Spleen (tissue), 11 donors: ENCODE measurements around the gene C1QTNF5. TPM values are rescaled to one million over a fixed set of nuclear protein-coding genes. Genes with fewer than 3 reads are reported as not detected.

ENCODE experiments used
- DNase-seq: peaks from one replicate; pipeline ENCODE4 v3.0.0-alpha.2; 2020
- H3K27ac ChIP-seq, 8 donors: fragments of 200-600 bp; sonication (generic) in 7 of 8; 1 replicate in 4 of 8; 2 replicates in 4 of 8; pipeline versions ENCODE4 v1.5.0 to v1.8.0; 2016 to 2021; ENCODE audit warnings: inconsistent platforms in 4 of 8, mild to moderate bottlenecking in 4 of 8, moderate library complexity in 1 of 8
- H3K27me3 ChIP-seq, 7 donors: fragments of 200-600 bp; sonication (generic) in 6 of 7; replicated peaks in 1 of 7; 1 replicate in 4 of 7; 2 replicates in 3 of 7; pipeline versions ENCODE4 v1.5.0 to v1.8.0; 2016 to 2021; ENCODE audit warnings: inconsistent platforms in 3 of 7, mild to moderate bottlenecking in 1 of 7
- H3K36me3 ChIP-seq, 6 donors: fragments of 200-600 bp; sonication (generic) in 5 of 6; 1 replicate in 4 of 6; 2 replicates in 2 of 6; pipeline versions ENCODE4 v1.5.0 to v1.8.0; 2016 to 2021; ENCODE audit warnings: inconsistent platforms in 2 of 6
- H3K4me1 ChIP-seq, 6 donors: fragments of 200-600 bp; sonication (generic) in 5 of 6; 1 replicate in 3 of 6; 2 replicates in 3 of 6; pipeline versions ENCODE4 v1.5.0 to v1.8.0; 2016 to 2021; ENCODE audit warnings: inconsistent platforms in 3 of 6
- H3K4me3 ChIP-seq, 8 donors: fragments of 200-600 bp; sonication (generic) in 7 of 8; 1 replicate in 4 of 8; 2 replicates in 4 of 8; pipeline versions ENCODE4 v1.5.0 to v1.8.0; 2016 to 2021; ENCODE audit warnings: inconsistent platforms in 4 of 8, mild to moderate bottlenecking in 4 of 8, moderate library complexity in 2 of 8
- H3K9me3 ChIP-seq, 8 donors: fragments of 200-600 bp; sonication (generic) in 7 of 8; 1 replicate in 4 of 8; 2 replicates in 4 of 8; pipeline versions ENCODE4 v1.5.0 to v1.8.0; 2016 to 2021; ENCODE audit warnings: inconsistent platforms in 4 of 8
- POLR2A ChIP-seq, 3 donors: fragments of 450-650 bp; IDR thresholded peaks; one replicate each; pipeline ENCODE4 v1.5.1; 2017; ENCODE audit warnings: antibody characterized with exemption in 3 of 3, mild to moderate bottlenecking in 1 of 3
- POLR2AphosphoS5 ChIP-seq, 3 donors: sonication (generic); formaldehyde crosslinking; IDR thresholded peaks; one replicate each; pipeline ENCODE4 v1.5.1; 2017; ENCODE audit warnings: antibody characterized with exemption in 3 of 3
- WGBS, 5 donors: extraction: QIAGEN DNeasy Blood & Tissue Kit in 3 of 5; methylation state at CpG; one replicate each; pipeline versions ENCODE4 v1.1.5 to v1.1.7; 2013 to 2018; 5-methylcytosine and 5-hydroxymethylcytosine counted together
- intact Hi-C: fragments of 100-400 bp; cut with DNase I; formaldehyde crosslinking; loops from one replicate; pipeline ENCODE4 v1.15.0; 2023; ENCODE audit warnings: low total_unique reads
- polyA plus RNA-seq, 3 donors: library from polyadenylated mRNA; stranded (reverse); fragments of 200-250 nt; gene quantifications; one replicate each; pipeline ENCODE4 v1.2.1, GENCODE V29; 2013
- total RNA-seq, 7 donors: library from RNA; depleted of rRNA in 3 of 7; stranded (reverse); fragments of >200 nt in 3 of 7; fragmentation: NEBNext Ultra II Directional in 4 of 7; extraction: Animal tissue kit (Norgen Biotek cat#: 25700) in 4 of 7; gene quantifications; one replicate each; pipeline versions ENCODE4 v1.1.0 to v1.2.1, GENCODE V29; 2016 to 2021
- TF ChIP-seq, protein P1 (sequence below), 11 experiments: fragments of 200-600 bp in 7 of 11; fragments of 450-650 bp in 4 of 11; sonication (generic) in 4 of 11; IDR thresholded peaks in 8 of 11; conservative IDR thresholded peaks in 3 of 11; 1 replicate in 7 of 11; 2 replicates in 4 of 11; pipeline versions ENCODE4 v1.4.0 to v1.8.0; 2016 to 2021; ENCODE audit warnings: antibody characterized with exemption in 11 of 11, inconsistent platforms in 4 of 11, mild to moderate bottlenecking in 1 of 11
- donor health status: healthy with polysubstance abuse.
- donor health status: DM: no; HTN: no; CAD: no; lungs with moderate emphysema.
- donor health status: DM: no; HTN: no; CAD: no.
- donor health status: Bipolar disorder and iron deficiency.
- donor health status: healthy.
- donor health status: DM: no; HTN: no; CAD: no.
- donor health status: DM: yes; HTN: yes; CAD: no.

The C1QTNF5 gene
- total and polyA plus RNA-seq, 10 donors, result 10.3 to 55.0 (median 29.9) TPM

DNA sequence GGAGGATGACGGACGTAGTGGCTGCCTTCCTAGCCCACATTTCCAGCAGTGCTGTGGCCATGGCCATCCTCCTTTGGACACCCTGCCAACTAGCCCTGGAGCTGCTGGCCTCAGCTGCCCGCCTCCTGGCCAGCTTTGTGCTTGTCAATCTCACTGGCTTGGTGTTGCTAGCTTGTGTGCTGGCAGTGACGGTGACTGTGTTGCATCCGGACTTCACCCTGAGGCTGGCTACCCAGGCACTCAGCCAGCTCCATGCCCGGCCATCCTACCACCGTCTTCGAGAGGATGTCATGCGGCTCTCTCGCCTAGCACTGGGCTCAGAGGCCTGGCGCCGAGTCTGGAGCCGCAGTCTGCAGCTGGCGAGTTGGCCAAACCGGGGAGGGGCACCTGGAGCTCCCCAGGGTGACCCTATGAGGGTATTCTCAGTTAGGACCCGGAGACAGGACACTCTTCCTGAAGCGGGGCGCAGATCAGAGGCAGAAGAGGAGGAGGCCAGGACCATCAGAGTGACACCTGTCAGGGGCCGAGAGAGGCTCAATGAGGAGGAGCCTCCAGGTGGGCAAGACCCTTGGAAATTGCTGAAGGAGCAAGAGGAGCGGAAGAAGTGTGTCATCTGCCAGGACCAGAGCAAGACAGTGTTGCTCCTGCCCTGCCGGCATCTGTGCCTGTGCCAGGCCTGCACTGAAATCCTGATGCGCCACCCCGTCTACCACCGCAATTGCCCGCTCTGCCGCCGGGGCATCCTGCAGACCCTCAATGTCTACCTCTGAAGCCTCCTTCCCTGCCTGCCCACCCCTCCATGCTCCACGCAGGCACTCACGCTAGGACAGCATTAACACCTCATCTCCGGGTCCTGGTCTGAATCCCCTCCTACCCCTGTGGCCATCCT, 4.8 kb downstream of the C1QTNF5 start:
- DNase-seq, result peak; percentile 80
- H3K4me1 ChIP-seq, result peaks cover 34 to 83% (median 63%) of the 10 kb centered on the region in 6 donors
- no peak for TF ChIP-seq POLR2A (IDR thresholded peaks at IDR 0.05)
- peak in 1 of 3 donors; percentile 11 for TF ChIP-seq POLR2AphosphoS5 (IDR thresholded peaks at IDR 0.05)

DNA sequence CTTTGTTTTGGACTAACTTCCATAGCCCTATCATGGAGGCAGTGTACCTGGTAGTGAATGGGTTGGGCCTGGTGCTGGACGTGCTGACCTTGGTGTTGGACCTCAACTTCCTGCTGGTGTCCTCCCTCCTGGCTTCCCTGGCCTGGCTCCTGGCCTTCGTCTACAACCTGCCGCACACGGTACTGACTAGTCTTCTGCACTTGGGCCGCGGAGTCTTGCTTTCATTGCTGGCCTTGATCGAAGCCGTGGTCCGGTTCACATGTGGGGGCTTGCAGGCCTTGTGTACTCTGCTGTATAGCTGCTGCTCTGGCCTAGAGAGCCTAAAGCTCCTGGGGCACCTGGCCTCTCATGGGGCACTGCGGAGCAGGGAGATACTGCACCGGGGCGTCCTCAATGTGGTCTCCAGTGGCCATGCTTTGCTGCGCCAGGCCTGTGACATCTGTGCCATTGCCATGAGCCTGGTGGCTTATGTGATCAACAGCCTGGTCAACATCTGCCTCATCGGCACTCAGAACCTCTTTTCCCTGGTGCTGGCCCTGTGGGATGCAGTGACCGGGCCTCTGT, 5.5 kb downstream of the C1QTNF5 start:
- Histone ChIP-seq H3K36me3 (peaks cover 0 to 18% (median 8%) of the 10 kb centered on the region in 6 donors), H3K9me3 (no peaks in the 10 kb centered on the region), H3K4me3 (peak overlapping the region; percentile 81 to 99 (median 94)), H3K4me1 (peaks cover 27 to 76% (median 56%) of the 10 kb centered on the region in 6 donors), H3K27ac (peak overlapping the region in 5 of 8 donors; percentile 84 to 91 (median 88)), H3K27me3 (peaks cover 0 to 19% (median 10%) of the 10 kb centered on the region in 7 donors)
- intact Hi-C loops, result no loop called here
- DNase-seq, result no peak
- TF ChIP-seq, protein P1, sequence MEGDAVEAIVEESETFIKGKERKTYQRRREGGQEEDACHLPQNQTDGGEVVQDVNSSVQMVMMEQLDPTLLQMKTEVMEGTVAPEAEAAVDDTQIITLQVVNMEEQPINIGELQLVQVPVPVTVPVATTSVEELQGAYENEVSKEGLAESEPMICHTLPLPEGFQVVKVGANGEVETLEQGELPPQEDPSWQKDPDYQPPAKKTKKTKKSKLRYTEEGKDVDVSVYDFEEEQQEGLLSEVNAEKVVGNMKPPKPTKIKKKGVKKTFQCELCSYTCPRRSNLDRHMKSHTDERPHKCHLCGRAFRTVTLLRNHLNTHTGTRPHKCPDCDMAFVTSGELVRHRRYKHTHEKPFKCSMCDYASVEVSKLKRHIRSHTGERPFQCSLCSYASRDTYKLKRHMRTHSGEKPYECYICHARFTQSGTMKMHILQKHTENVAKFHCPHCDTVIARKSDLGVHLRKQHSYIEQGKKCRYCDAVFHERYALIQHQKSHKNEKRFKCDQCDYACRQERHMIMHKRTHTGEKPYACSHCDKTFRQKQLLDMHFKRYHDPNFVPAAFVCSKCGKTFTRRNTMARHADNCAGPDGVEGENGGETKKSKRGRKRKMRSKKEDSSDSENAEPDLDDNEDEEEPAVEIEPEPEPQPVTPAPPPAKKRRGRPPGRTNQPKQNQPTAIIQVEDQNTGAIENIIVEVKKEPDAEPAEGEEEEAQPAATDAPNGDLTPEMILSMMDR (IDR thresholded peaks at IDR 0.05 in 8 of 11, conservative IDR thresholded peaks at IDR 0.05 in 3 of 11), result no peak
- TF ChIP-seq POLR2A (IDR thresholded peaks at IDR 0.05) (no peak), POLR2AphosphoS5 (IDR thresholded peaks at IDR 0.05) (no peak)
- 63 to 76% (median 73%) methylated on average over 10 to 15 of the region's 15 CpGs for WGBS, 5 donors

More for the DNA sequence above, 4.8 kb downstream of the C1QTNF5 start:
- 90 to 93% (median 92%) methylated on average over 27 to 30 of the region's 30 CpGs for WGBS, 5 donors
- intact Hi-C loops, result no loop called here
- H3K4me3 ChIP-seq, result peak overlapping the region in 4 of 8 donors; percentile 93 to 99 (median 95)
- peaks cover 0 to 18% (median 8%) of the 10 kb centered on the region in 6 donors for H3K36me3 ChIP-seq
- H3K9me3 ChIP-seq, result no peaks in the 10 kb centered on the region
- no peak overlapping the region for H3K27ac ChIP-seq
- H3K27me3 ChIP-seq, result peaks cover 3 to 26% (median 16%) of the 10 kb centered on the region in 7 donors

DNA sequence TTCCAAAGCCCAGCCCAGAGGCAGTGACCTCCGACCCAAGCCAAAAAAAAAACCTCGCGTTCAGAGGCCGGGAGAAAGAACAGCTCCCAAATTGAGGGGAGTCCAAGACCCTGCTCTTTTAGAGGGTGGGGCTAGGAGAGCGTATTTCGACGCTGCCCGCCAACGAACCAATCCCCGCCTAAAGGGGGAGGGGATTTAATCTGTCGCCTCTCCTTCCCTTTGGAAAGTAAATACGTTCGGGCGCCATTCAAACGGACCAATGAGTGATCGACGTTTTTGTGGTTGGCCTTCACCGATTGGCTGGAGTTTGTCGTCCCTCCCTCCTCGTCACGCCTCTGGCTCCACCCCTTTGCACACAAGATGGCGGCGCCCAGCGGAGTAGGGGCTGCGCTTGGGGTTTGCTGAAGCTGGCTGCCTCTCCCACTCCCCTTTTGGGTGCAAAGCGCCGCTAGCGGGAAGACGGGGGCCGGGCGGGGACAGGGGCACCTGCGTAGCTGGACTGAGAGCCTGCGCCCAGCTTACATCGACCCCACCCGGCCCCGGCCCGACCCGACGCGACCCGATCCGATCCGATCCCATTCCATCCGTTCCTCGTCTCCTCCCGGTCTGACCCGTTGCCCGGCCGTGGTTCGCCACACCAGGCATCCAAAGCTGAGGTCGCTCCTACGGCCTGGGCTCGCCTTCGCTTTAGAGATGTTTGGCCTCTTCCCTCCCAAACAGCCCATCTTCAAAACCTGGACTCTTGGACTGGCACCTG, 6.3 kb downstream of the C1QTNF5 start, which contains the start of gene RNF26:
TSS of gene RNF26 (plus strand) at position 354 of the 757 bp plus-strand sequence. CDS start 596 bp downstream, outside the sequence.
- Histone ChIP-seq H3K27me3 (peaks cover 0 to 11% (median 2%) of the 10 kb centered on the region in 7 donors), H3K36me3 (peaks cover 0 to 18% (median 8%) of the 10 kb centered on the region in 6 donors), H3K4me1 (peaks cover 19 to 67% (median 48%) of the 10 kb centered on the region in 6 donors), H3K9me3 (no peaks in the 10 kb centered on the region), H3K4me3 (peak within 1 kb of the TSS; percentile 81 to 99 (median 94)), H3K27ac (peak within 1 kb of the TSS; percentile 66 to 91 (median 84))
- intact Hi-C loops, result no loop called here
- DNase-seq, result peak; percentile 94
- WGBS, 5 donors, result 0 to 1% (median 0%) methylated on average over 42 to 54 of the region's 54 CpGs
- TF ChIP-seq POLR2AphosphoS5 (IDR thresholded peaks at IDR 0.05) (peak; percentile 89 to 93 (median 91)), POLR2A (IDR thresholded peaks at IDR 0.05) (no peak)
- TF ChIP-seq, protein P1 (IDR thresholded peaks at IDR 0.05 in 8 of 11, conservative IDR thresholded peaks at IDR 0.05 in 3 of 11), result peak in 1 of 11 experiments; percentile 7

DNA sequence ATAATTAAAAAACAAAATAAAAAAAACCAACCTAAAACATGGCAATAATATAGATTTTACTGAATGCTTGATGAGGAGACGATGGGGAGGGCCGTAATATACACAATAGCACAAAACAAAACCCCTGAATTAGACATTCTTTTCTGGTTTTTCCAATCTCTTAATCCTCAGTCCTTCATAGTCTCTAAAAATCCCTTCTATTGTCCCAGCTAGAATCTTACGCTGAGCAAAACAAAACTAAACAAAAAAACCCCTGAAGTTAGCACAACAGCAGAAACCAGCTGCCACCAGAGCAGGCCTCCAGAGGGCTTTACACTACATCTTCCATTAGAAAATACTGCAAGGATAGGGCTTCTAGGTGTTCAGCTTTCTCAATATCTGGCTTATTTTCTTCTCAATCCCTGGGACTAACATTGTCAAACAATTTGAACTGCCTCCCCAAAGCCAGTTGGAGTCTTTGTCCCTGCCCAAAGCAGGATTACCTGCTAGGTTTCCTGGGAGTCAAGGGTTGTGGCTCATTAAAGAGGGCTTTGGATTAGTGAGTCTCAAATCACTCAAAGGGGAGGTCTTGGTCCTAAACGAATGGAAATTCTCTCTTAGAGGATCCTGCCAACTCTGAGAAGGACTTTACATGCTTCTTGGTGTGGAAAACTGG, 8.4 kb downstream of the C1QTNF5 start:
- no peaks in the 10 kb centered on the region for H3K27me3 ChIP-seq
- no peak overlapping the region for H3K4me3 ChIP-seq
- H3K36me3 ChIP-seq, result peaks cover 0 to 16% (median 8%) of the 10 kb centered on the region in 6 donors
- 78 to 84% (median 82%) methylated on average over 4 of the region's 4 CpGs for WGBS, 5 donors
- no peak for DNase-seq
- TF ChIP-seq, protein P1 (IDR thresholded peaks at IDR 0.05 in 8 of 11, conservative IDR thresholded peaks at IDR 0.05 in 3 of 11), result no peak
- TF ChIP-seq POLR2A (IDR thresholded peaks at IDR 0.05) (no peak), POLR2AphosphoS5 (IDR thresholded peaks at IDR 0.05) (no peak)
- H3K4me1 ChIP-seq, result peaks cover 10 to 46% (median 28%) of the 10 kb centered on the region in 6 donors
- H3K9me3 ChIP-seq, result no peaks in the 10 kb centered on the region
- no peak overlapping the region for H3K27ac ChIP-seq
- intact Hi-C loops, result no loop called here
